ENCODE data around the gene KCNMA1. TPM values are rescaled to one million over a fixed set of nuclear protein-coding genes. Genes with fewer than 3 reads are reported as not detected.

KCNMA1 gene
- total RNA-seq, 2 donors from 2014 or later, result 23.2 to 44.5 TPM

GRCh38 chr10:77011874-77012811 lies 625.5 kb downstream of the KCNMA1 start:
- Histone ChIP-seq H3K9ac (ENCODE audit: low read depth in 2 of 2, low read length in 2 of 2) (no peak overlapping the region), H3K36me3 (no peaks in the 10 kb centered on the region), H3K4me1 (no peaks in the 10 kb centered on the region), H3K4me3 (no peak overlapping the region), H3K9me3 (no peaks in the 10 kb centered on the region), H3K27ac (no peak overlapping the region), H3K27me3 (no peaks in the 10 kb centered on the region)
- intact Hi-C loops (cut with DNase I), result no loop called here
- TF ChIP-seq, protein P1, sequence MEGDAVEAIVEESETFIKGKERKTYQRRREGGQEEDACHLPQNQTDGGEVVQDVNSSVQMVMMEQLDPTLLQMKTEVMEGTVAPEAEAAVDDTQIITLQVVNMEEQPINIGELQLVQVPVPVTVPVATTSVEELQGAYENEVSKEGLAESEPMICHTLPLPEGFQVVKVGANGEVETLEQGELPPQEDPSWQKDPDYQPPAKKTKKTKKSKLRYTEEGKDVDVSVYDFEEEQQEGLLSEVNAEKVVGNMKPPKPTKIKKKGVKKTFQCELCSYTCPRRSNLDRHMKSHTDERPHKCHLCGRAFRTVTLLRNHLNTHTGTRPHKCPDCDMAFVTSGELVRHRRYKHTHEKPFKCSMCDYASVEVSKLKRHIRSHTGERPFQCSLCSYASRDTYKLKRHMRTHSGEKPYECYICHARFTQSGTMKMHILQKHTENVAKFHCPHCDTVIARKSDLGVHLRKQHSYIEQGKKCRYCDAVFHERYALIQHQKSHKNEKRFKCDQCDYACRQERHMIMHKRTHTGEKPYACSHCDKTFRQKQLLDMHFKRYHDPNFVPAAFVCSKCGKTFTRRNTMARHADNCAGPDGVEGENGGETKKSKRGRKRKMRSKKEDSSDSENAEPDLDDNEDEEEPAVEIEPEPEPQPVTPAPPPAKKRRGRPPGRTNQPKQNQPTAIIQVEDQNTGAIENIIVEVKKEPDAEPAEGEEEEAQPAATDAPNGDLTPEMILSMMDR (IDR thresholded peaks at IDR 0.05), result no peak
- no peak for DNase-seq

- no peak for DNase-seq
- no peak overlapping the region for H3K9ac ChIP-seq (ENCODE audit: low read depth in 2 of 2, low read length in 2 of 2)
- no peaks in the 10 kb centered on the region for H3K9me3 ChIP-seq
- no peaks in the 10 kb centered on the region for H3K36me3 ChIP-seq
- TF ChIP-seq, protein P1 (IDR thresholded peaks at IDR 0.05), result no peak
- H3K4me1 ChIP-seq, result no peaks in the 10 kb centered on the region
- no peaks in the 10 kb centered on the region for H3K27me3 ChIP-seq
- no peak overlapping the region for H3K4me3 ChIP-seq
- H3K27ac ChIP-seq, result no peak overlapping the region
- intact Hi-C loops (cut with DNase I), result no loop called here
These were observed 627.2 kb downstream of the KCNMA1 start for GRCh38 chr10:77010430-77010829.

GRCh38 chr10:77007834-77008233 lies 629.8 kb downstream of the KCNMA1 start:
- TF ChIP-seq, protein P1 (IDR thresholded peaks at IDR 0.05), result no peak
- no peak for DNase-seq
- Histone ChIP-seq H3K9me3 (no peaks in the 10 kb centered on the region), H3K36me3 (no peaks in the 10 kb centered on the region), H3K27me3 (no peaks in the 10 kb centered on the region), H3K4me1 (no peaks in the 10 kb centered on the region), H3K9ac (ENCODE audit: low read depth in 2 of 2, low read length in 2 of 2) (no peak overlapping the region), H3K27ac (no peak overlapping the region), H3K4me3 (no peak overlapping the region)
- intact Hi-C loops (cut with DNase I), result no loop called here

GRCh38 chr10:77006836-77007511 lies 630.6 kb downstream of the KCNMA1 start:
- intact Hi-C loops (cut with DNase I), result no loop called here
- Histone ChIP-seq H3K36me3 (no peaks in the 10 kb centered on the region), H3K4me1 (no peaks in the 10 kb centered on the region), H3K9ac (ENCODE audit: low read depth in 2 of 2, low read length in 2 of 2) (no peak overlapping the region), H3K4me3 (no peak overlapping the region), H3K27me3 (no peaks in the 10 kb centered on the region), H3K27ac (no peak overlapping the region), H3K9me3 (no peaks in the 10 kb centered on the region)
- TF ChIP-seq, protein P1 (IDR thresholded peaks at IDR 0.05), result no peak
- DNase-seq, result no peak

DNA sequence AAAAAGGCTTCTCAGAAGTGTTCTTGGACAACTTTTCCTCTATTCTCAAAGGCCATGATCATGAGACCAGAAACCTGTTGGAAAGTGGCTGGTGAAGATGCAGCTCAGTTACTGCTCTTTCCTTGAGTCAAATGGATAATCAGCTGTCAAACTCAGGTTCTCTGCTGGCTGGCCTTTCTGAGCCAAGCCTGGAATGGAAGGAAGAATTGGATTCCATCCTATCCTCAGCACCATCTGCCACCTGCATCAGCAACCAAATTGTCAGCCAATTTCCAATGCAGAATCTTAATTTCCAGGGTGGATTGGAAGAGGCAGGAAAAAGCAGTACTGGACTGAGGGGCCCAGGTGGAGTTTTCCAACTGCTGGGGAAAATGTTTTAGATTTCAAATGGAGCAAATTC lies 631.7 kb downstream of the KCNMA1 start:
- H3K4me3 ChIP-seq, result no peak overlapping the region
- H3K27ac ChIP-seq, result no peak overlapping the region
- H3K9ac ChIP-seq (ENCODE audit: low read depth in 2 of 2, low read length in 2 of 2), result no peak overlapping the region
- no peaks in the 10 kb centered on the region for H3K9me3 ChIP-seq
- no peaks in the 10 kb centered on the region for H3K27me3 ChIP-seq
- H3K36me3 ChIP-seq, result no peaks in the 10 kb centered on the region
- TF ChIP-seq, protein P1 (IDR thresholded peaks at IDR 0.05), result no peak
- no peak for DNase-seq
- no peaks in the 10 kb centered on the region for H3K4me1 ChIP-seq
- intact Hi-C loops (cut with DNase I), result no loop called here
